Ammon's horn (tissue), 1 donor: ENCODE data around the gene UROC1.

Experiments used
- DNase-seq: peaks from one replicate; pipeline ENCODE4 v3.0.0-alpha.2; 2016; ENCODE audit warnings: low spot score

The UROC1 gene

GRCh38 chr3:126530171-126531050 is 12.8 kb upstream of the UROC1 start:
- DNase-seq = no peak

DNA sequence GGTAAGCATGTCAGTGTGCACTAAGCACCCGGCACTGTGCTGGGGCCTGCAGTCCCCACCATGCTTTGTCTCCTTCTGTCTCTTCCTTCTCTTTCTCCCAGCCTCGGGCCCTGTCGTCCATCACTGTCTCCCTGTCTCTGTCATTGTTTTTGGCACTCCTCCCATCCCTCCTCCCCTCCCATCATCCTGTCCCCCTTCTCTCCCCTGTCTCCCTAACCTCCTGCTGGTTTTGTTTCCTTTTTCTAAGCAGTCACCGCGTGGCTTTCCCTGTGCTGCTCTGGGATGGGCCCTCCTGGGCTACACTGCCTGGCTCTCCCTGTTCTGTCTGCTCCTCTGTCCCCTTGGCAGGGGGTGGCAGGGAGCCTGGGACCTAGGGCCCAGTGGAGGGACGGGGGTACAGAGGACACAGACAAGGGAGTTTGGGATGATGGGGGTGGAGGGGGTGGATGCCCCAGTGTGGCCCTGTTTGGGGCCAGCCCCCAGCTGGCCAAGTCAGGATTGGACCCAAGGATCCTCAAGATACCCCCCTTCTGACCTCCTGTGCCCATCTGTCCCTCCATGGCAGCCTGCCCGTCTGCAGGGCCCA is 12.1 kb upstream of the UROC1 start:
- no peak for DNase-seq

GRCh38 chr3:126528800-126529541 is 11.4 kb upstream of the UROC1 start:
- no peak for DNase-seq

DNA sequence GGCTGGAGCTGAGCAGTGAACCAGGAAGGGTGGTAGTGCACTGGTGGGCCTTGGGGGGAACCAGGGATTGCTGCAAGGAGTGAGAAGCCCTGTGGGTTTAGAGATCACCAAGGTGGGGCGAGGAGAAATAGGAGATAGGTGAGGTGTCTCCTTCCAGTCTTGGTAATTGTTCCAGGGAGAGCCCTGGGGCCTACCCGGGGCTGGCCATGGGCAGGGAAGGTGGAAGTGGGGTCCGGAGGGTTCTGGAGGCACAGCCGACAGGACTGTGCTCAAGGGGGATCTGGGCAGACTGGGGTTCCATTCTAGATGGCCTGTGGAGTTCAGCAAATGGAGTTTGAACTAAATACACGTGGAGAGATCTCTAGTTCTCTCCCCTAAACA is 10.8 kb upstream of the UROC1 start:
- no peak for DNase-seq

DNA sequence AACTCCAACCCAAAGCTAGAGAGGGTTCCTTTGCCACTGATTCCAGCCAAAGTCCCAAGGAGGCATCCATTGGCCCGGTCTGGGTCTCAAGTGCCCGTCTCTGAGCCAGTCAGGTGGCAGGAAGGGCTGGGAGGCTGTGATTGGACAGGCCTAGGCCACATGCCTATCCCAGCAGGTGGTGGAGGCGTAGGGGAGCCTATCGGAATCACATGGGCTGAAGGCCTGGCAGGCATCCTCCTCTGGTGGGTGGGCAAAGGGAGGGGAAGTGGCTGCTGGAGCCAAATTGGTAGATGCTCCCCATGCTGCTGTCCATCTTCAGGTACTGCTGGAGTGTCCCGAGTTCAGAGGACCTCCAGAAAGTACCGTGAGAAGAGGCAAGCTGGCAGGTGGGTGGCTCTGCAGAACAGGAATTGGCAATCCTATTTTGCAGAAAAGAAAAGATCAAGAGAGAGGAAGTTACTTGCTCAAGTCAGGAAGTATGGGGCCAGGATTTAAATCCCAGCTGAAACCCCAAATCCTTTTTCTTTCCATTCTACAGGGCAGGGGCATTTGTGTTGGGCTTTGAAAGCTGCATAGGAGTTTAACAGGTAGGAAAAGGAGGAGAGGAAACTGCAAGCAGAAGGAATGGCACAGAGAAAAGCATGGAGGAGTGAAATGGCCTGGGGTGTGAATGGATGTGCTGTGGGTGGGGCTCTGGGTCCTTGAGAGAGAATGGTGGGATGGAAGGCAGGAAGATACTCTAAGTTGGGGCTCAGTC is 10.1 kb upstream of the UROC1 start:
- DNase-seq = no peak

DNA sequence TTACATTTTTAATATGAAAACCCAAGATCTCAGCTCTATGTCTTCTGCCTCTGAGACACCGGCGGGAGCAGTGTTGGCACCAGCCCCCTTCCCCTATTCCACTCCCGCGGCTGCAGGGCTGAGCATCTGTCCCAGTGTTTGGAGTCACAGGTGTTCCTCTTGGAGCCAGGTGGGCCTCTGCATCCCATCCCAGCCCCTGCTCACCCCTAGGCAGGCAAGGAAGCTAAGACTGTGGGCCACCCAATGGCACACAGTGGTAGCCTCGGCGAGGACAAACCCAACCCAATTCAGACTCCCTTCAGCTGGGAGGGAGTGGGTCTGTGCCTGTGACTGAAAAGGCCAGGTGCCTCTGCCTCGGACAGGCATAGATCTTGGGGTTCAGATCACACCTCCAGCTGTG is 9.4 kb upstream of the UROC1 start:
- no peak for DNase-seq

DNA sequence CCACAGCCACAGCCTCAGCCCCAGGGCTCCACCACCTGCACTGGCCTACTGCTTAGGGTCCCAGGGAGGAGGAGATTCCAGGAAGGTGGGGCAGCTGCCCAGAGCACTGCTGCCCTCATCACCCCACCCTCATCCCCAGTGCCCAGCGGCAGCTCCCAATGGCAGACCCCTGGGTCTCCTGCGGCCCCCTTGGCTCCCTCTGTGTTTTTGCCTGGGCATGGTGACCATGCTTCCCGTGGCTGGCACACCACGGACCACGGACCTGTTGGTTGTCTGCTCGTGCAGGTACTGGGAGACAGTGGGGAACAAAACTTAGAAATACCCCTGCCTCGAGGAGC is 9.1 kb upstream of the UROC1 start:
- no peak for DNase-seq

GRCh38 chr3:126525853-126526667 is 8.5 kb upstream of the UROC1 start:
- DNase-seq = no peak

DNA sequence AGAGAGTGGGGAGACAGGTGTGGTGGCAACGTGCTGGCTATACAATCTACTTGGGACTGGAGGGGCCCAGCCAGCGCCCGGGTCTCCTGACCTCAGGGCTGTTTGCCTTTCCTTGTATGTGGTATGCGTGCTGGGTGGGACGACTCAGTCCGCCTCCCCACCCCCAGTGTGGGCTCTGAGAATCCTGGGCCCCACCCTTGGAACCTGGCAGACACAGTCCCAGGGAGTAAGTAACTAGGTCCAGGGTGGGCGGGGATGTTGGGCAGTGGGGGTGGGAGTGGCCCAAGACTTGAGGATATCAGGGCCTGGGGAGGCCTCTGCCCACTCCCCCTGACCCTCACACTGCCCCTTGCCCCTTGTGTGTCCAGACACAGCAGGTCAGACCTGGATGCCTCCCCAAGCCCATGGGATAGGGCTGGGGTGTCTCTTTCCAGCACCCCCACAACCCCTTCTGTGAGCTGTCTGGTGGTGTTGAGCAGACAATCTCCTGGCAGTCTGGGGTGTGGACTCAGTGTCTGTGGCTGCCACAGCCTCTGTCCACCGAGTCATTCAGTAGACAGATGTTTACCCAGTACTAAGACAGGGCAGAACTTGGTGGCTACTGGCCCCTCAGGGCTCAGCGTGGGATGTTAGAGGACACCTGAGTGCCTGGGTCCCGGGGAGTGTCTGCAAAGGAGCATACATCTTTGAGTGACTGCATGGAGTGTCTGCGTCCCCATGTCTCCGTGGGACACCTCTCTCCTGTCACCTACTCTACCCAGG is 7.7 kb upstream of the UROC1 start:
- DNase-seq = no peak

DNA sequence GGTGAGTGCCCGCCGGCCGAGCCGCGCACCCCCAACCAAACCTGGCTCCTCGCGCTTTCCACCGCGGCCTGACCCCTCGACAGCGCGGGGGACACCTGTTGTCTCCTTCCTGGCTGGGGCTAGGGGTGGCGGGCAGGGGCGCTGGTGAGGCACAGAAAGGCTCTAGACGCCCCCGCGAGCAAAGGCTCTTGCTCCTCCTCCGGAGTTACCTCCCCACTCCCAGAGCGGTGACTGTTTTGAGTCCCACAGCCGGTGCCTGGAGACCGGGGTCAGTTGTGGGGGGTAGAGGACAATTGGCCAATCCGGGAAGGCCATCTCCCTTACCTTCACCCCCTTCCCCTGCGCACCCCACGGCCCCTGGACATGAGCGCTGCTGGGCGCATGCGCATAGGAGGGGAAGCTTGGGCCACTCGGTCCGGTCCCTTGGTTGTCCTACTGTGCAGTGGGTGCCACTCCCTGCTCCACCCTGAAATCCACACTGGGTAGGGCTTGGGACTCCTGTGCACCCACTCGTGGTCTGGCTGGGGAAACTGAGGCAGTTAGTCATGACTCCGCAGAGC is 6.9 kb upstream of the UROC1 start:
- no peak for DNase-seq

- no peak for DNase-seq
These were observed 6.3 kb upstream of the UROC1 start, which contains the start of gene CHST13 for GRCh38 chr3:126523745-126524428. Gene CHST13, plus strand, starts transcription at chr3:126524155. Its CDS starts 178 bp downstream, at chr3:126524333.

- peak; percentile 68 for DNase-seq
These were observed 4.8 kb upstream of the UROC1 start for GRCh38 chr3:126522363-126522788.

DNA sequence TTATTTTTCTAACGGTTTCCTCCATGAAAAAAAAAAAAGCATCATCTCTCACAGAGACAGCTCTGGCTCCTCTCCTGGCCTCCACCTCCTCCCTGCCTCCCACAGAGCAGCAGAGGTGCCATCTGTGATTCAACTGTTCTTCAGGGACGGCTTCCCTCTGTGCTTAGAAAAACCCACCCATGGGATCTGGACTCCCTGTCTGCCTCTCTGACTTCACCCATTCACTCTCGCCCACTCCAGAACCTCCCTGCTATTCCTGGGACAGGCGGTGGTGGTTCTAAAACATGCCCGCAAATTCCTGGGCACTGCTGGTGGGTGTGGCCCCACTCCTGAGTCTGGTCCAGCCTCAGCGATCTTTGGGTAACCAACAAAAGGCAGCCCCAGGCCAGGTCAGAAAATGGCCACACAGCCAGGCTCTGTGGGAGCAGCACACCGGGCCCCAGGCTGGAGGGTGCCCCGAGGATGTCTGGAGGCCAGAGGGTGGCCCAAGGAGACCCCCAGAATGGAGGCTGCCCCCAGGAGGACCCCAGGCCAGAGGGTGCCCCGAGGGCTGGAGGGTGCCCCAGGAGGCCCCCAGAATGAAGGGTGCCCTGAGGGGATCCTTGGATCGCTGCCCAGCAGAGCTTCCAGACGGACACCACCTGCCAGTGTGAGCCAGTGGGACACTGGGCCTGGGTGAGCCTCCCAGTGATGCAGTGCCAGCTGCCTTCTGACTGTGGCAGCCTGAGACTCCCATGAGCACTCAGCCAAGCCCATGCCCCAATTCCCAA is 3.7 kb upstream of the UROC1 start:
- peak; percentile 69 for DNase-seq

- DNase-seq = no peak
These were observed 2.2 kb upstream of the UROC1 start for GRCh38 chr3:126519506-126520455.

GRCh38 chr3:126518779-126519177 is 1.2 kb upstream of the UROC1 start:
- no peak for DNase-seq

DNA sequence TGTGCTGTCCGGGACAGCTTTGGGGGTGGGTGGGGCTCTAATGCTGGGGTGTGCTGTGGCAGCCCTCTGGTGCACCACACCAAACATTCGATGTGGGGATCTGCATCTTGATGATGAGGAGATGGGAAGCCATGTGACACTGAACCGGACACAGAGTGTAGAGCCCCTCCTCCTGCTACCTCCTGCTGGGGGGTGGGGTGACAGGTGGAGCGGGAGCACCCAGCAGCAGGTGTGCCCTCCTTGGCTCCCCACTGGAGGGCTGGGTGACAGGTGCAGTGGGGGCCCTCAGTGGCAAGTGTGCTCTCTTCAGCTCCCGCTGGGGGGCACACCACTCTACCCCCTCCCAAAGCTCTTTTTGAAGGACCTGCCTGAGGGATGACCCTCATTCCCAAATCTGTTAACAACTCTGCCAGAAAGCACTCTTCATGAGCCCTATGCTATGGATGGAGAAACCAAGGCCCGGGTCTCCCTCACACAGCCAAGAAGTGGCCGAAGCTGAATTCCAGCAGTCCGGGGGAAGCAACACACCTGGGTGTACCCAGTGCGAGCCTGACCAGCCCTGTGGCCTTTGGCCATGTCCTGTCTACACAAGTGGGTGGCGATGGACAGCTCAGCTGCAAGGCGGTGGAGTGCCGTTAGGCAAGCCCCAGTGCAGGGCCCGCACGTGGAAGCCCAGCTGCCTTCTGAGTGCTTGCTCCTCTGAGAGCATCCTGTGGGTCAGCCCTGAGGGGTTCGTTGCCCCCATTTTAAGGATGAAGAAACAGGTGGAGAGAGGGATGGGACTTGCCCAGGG is 609 bp upstream of the UROC1 start:
- DNase-seq = no peak

- no peak for DNase-seq
These were observed 660 bp downstream of the UROC1 start for GRCh38 chr3:126516936-126517290.
